PC-9 (cell line): Measurements from ENCODE around the gene TIGD2. TPM values are rescaled to one million over a fixed set of nuclear protein-coding genes. Genes with fewer than 3 reads are reported as not detected.
A peak's percentile ranks its signal among the peaks of the same experiment; 100 is the strongest.

ENCODE experiments used
- BruUV-seq: library from RNA; stranded (reverse); fragments of 400-500 nt; replicated peaks from 2 replicates; lab custom pipeline; 2021; lab: Mats Ljungman, UMichigan
- CTCF ChIA-PET: fragments of 300-600 bp; sonication (Branson Sonifier 250); formaldehyde crosslinking; loops from one replicate; lab custom pipeline; 2022; ENCODE audit warnings: antibody characterized with exemption; lab: Charles Lee
- POLR2A ChIA-PET: fragments of 300-600 bp; sonication (Branson Sonifier 250); formaldehyde crosslinking; loops from one replicate; lab custom pipeline; 2022; ENCODE audit warnings: antibody characterized with exemption; ENCODE audit not compliant: unreplicated experiment; lab: Charles Lee
- DNase-seq, 2 experiments: peaks; one replicate each; pipeline versions ENCODE4 v3.0.0 to v3.0.0-alpha.2; 2015 to 2022; ENCODE audit warnings: mixed read lengths in 1 of 2
- H2AFZ ChIP-seq: fragments of 200-600 bp; sonication (generic); 2 replicates; pipeline ENCODE4 v1.8.1; 2017; ENCODE audit warnings: antibody characterized with exemption
- H3F3A ChIP-seq: fragments of 200-600 bp; sonication (generic); 2 replicates; pipeline ENCODE4 v1.8.1; 2017; ENCODE audit warnings: antibody characterized with exemption, mild to moderate bottlenecking, low read depth; ENCODE audit not compliant: insufficient read depth
- H3K27ac ChIP-seq: fragments of 200-600 bp; sonication (generic); 2 replicates; pipeline ENCODE4 v1.6.1; 2016; ENCODE audit warnings: mixed run types
- H3K27me3 ChIP-seq: fragments of 200-600 bp; sonication (generic); 2 replicates; pipeline ENCODE4 v1.6.1; 2016; ENCODE audit warnings: low read depth, mixed run types; ENCODE audit not compliant: insufficient read depth
- H3K36me3 ChIP-seq: fragments of 200-600 bp; sonication (generic); 2 replicates; pipeline ENCODE4 v1.6.1; 2016; ENCODE audit warnings: low read depth, mixed run types
- H3K4me1 ChIP-seq: fragments of 200-600 bp; sonication (generic); replicated peaks from 2 replicates; pipeline ENCODE4 v1.6.1; 2016; ENCODE audit warnings: mixed run types; ENCODE audit not compliant: insufficient read depth
- H3K4me2 ChIP-seq: fragments of 200-600 bp; sonication (generic); 2 replicates; pipeline ENCODE4 v1.6.1; 2017; ENCODE audit warnings: mixed run types
- H3K4me3 ChIP-seq: fragments of 200-600 bp; sonication (generic); 2 replicates; pipeline ENCODE4 v1.6.1; 2016; ENCODE audit warnings: mixed run types
- H3K79me2 ChIP-seq: fragments of 200-600 bp; sonication (generic); 2 replicates; pipeline ENCODE4 v1.6.1; 2017; ENCODE audit warnings: low read depth, mixed run types
- H3K9me2 ChIP-seq: fragments of 200-600 bp; sonication (generic); 2 replicates; pipeline ENCODE4 v1.8.1; 2017; ENCODE audit warnings: mild to moderate bottlenecking; ENCODE audit not compliant: insufficient read depth
- H3K9me3 ChIP-seq: fragments of 200-600 bp; sonication (generic); 2 replicates; pipeline ENCODE4 v1.8.1; 2016; ENCODE audit warnings: low read depth; ENCODE audit not compliant: insufficient read depth
- H4K20me1 ChIP-seq: fragments of 200-600 bp; sonication (generic); 2 replicates; pipeline ENCODE4 v1.8.1; 2017; ENCODE audit not compliant: insufficient read depth
- CTCF ChIP-seq: fragments of 200-600 bp; sonication (generic); conservative IDR thresholded peaks from 2 replicates; pipeline ENCODE4 v1.6.1; 2017; ENCODE audit warnings: mixed run types, antibody characterized with exemption, mild to moderate bottlenecking, moderate library complexity
- EZH2 ChIP-seq: fragments of 200-600 bp; sonication (generic); IDR thresholded peaks from 2 replicates; pipeline ENCODE4 v1.8.0; 2017; ENCODE audit warnings: antibody characterized with exemption, low read depth
- intact Hi-C: fragments of 100-400 bp; cut with micrococcal nuclease; formaldehyde crosslinking; loops from one replicate; pipeline ENCODE4 v1.10.0; 2022; ENCODE audit not compliant: unreplicated experiment
- total RNA-seq: library from RNA; stranded (reverse); gene quantifications from 2 replicates; pipeline ENCODE4 v1.2.3, GENCODE V29; 2021

TIGD2 gene
- total RNA-seq, 1 experiment from 2014 or later = 10.9 TPM

- POLR2A ChIA-PET = no interaction called here
- CTCF ChIA-PET = no interaction called here
- H3K27ac ChIP-seq = no peak overlapping the region
Observed at GRCh38 chr4:89109841-89110540, 1.3 kb upstream of the TIGD2 start.

GRCh38 chr4:89110541-89110985 is 770 bp upstream of the TIGD2 start:
- H3K27me3 ChIP-seq = no peaks in the 10 kb centered on the region
- peaks cover 18% of the 10 kb centered on the region; the same call in 1 of the 2 replicates for H3K79me2 ChIP-seq
- no TSS peak for BruUV-seq
- H3K9me2 ChIP-seq = no peaks in the 10 kb centered on the region
- H3K9me3 ChIP-seq = peaks cover 18% of the 10 kb centered on the region; the same call in 1 of the 2 replicates
- peak overlapping the region; percentile 85 for H2AFZ ChIP-seq
- ChIA-PET POLR2A (no interaction called here), CTCF (no interaction called here)
- peaks cover 9% of the 10 kb centered on the region for H3K4me1 ChIP-seq
- DNase-seq = peak in 1 of 2 experiments; percentile 17
- H3K4me2 ChIP-seq = peak overlapping the region; percentile 79
- H3K4me3 ChIP-seq = peak overlapping the region; percentile 73
- peaks cover 7% of the 10 kb centered on the region for H3F3A ChIP-seq
- TF ChIP-seq EZH2 = no peak
- TF ChIP-seq CTCF = no peak
- intact Hi-C loops = loop anchor here (5.0 to 10.0 kb wide), 3 partner anchors 88 to 586 kb away; partner anchors contain the start of gene PYURF
- H3K36me3 ChIP-seq = peaks cover 11% of the 10 kb centered on the region; the same call in 1 of the 2 replicates
- no peak overlapping the region for H3K27ac ChIP-seq
- H4K20me1 ChIP-seq = no peaks in the 10 kb centered on the region

More at GRCh38 chr4:89109841-89110540, 1.3 kb upstream of the TIGD2 start:
- peaks cover 11% of the 10 kb centered on the region; the same call in 1 of the 2 replicates for H3K36me3 ChIP-seq
- H3K4me2 ChIP-seq = peak overlapping the region; percentile 79
- BruUV-seq = TSS peak; percentile 23
- H3K79me2 ChIP-seq = peaks cover 18% of the 10 kb centered on the region; the same call in 1 of the 2 replicates
- H3K27me3 ChIP-seq = no peaks in the 10 kb centered on the region
- no peaks in the 10 kb centered on the region for H4K20me1 ChIP-seq
- intact Hi-C loops = loop anchor here (5.0 to 10.0 kb wide), 3 partner anchors 88 to 585 kb away; partner anchors contain the start of gene PYURF
- no peak overlapping the region for H3K4me3 ChIP-seq
- DNase-seq = no peak
- H3K9me2 ChIP-seq = no peaks in the 10 kb centered on the region
- TF ChIP-seq CTCF = no peak
- no peak for TF ChIP-seq EZH2
- peaks cover 18% of the 10 kb centered on the region; the same call in 1 of the 2 replicates for H3K9me3 ChIP-seq
- no peak overlapping the region for H2AFZ ChIP-seq
- peaks cover 7% of the 10 kb centered on the region for H3F3A ChIP-seq
- peaks cover 9% of the 10 kb centered on the region for H3K4me1 ChIP-seq

- TSS peak; percentile 72 for BruUV-seq
- Histone ChIP-seq H3F3A (peaks cover 7% of the 10 kb centered on the region), H3K4me1 (peaks cover 9% of the 10 kb centered on the region), H3K36me3 (peaks cover 11% of the 10 kb centered on the region; the same call in 1 of the 2 replicates), H3K27ac (peak overlapping the region; percentile 59), H3K27me3 (no peaks in the 10 kb centered on the region), H3K4me3 (peak overlapping the region; percentile 73), H3K4me2 (peak overlapping the region; percentile 88), H3K79me2 (peaks cover 18% of the 10 kb centered on the region; the same call in 1 of the 2 replicates), H2AFZ (peak overlapping the region; percentile 88), H4K20me1 (no peaks in the 10 kb centered on the region), H3K9me3 (peaks cover 18% of the 10 kb centered on the region; the same call in 1 of the 2 replicates), H3K9me2 (no peaks in the 10 kb centered on the region)
- DNase-seq = peak; percentile 37 to 92
- POLR2A ChIA-PET = interaction anchor here (0.6 to 0.7 kb wide), 2 partner anchors 11 to 489 kb away, joined by 3 to 4 read pairs; no protein-coding TSS in a partner anchor
- CTCF ChIA-PET = no interaction called here
- intact Hi-C loops = loop anchor here (1.0 to 10.0 kb wide), 6 partner anchors 11 to 587 kb away; partner anchors contain the start of gene PYURF
- TF ChIP-seq EZH2 = no peak
- no peak for TF ChIP-seq CTCF
Observed at GRCh38 chr4:89111833-89112563, 665 bp downstream of the TIGD2 start.
